Amygdala (tissue), 56 donors: ENCODE data around the gene ERC1.
"Not testable (repeated sequence)": the region's sequence is repeated elsewhere in the genome, so short reads cannot be mapped to it uniquely, and the experiment has no call there.

Experiments
- DNase-seq, 56 donors: peaks; one replicate each; lab custom pipeline; 2025; lab: John Stamatoyannopoulos, UW

Gene ERC1

DNA sequence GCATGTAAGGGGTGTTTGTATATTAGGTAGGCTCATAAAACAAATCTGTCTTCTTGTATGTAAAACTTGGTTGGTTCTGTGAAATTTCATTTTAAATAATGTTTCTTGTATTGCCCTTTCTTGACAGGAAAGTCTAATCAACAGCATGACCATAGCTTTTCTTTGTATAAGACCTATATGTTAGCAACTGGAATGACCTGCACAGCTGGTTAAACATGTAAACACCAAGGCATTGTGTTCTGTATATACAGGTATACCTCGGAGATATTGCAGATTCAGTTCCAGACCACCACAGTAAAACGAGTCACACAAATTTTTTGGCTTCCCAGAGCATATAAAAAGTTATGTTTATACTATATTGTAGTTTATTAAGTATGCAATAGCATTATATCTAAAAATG lies 183.6 kb downstream of the ERC1 start:
- no peak for DNase-seq

DNA sequence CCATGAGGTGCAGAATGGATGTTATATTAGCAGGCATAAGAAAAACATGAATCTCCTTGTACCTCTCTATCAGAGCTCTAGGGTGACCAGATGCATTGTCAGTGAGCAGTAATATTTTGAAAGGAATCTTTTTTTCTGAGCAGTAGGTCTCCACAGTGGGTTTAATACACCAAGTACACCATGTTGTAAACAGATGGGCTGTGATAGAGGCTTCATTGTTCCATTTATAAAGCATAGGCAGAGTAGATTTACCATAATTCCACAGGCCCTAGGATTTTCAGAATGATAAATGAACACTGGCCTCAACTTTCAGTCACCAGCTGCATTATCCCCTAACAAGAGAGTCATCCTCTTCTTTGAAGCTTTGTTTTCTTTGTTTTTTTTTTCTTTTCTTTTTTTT lies 185.2 kb downstream of the ERC1 start:
- DNase-seq, result no peak

DNA sequence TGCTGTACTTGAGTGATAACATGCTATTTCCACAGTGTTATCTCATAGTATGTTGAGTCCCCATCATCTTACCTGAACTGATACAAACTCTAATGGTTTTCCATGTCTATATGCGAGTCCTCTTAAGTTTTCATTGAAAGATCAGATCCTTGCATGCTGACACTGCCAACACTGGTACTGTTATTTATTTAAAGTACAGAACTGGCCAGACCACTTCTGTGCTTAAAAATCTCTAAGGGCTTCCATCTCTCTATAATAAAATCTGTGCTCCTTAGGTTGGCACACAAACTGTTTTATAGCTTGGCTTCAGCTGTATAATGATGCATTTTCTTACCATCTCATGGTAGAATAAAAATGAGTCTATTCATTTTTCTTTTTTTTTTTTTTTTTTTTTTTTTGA lies 188.1 kb downstream of the ERC1 start:
- no peak for DNase-seq

DNA sequence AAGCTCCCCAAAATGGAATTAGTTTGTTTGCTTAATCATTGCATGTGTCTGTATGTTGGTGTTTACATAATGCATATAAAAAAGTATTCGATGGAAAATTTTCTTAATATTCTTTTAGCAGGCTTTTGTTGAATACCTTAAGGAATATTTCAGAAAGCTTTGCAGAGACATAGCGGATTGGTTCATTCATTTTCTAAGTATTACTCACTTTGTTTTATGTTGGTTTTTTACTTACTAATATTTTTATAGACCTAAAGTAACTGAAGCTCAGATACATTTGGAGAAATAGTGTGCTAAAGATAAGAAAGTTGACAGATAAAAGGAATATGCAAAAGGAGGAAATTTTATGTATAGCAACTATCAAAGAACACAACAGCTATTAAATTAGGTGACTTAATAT lies 191.0 kb downstream of the ERC1 start:
- no peak for DNase-seq

DNA sequence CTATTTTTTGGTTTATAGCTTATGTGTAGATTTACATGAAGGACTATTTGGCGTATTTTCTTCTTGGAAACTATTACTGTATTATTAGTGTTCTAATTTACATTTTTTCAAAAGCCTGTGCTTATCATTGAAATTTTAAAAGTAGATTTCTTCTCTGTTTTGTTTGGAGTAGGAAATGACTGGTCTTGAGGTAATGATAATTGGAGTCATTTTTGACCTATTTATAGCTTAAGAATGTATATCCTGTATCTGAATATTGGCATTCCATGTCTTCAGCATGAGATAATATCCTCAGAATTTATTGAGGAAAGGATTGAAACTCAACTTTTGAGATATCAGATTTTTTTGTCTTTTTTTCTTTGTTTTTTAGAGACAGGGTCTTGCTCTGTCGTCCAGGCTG lies 193.4 kb downstream of the ERC1 start:
- DNase-seq, result no peak

DNA sequence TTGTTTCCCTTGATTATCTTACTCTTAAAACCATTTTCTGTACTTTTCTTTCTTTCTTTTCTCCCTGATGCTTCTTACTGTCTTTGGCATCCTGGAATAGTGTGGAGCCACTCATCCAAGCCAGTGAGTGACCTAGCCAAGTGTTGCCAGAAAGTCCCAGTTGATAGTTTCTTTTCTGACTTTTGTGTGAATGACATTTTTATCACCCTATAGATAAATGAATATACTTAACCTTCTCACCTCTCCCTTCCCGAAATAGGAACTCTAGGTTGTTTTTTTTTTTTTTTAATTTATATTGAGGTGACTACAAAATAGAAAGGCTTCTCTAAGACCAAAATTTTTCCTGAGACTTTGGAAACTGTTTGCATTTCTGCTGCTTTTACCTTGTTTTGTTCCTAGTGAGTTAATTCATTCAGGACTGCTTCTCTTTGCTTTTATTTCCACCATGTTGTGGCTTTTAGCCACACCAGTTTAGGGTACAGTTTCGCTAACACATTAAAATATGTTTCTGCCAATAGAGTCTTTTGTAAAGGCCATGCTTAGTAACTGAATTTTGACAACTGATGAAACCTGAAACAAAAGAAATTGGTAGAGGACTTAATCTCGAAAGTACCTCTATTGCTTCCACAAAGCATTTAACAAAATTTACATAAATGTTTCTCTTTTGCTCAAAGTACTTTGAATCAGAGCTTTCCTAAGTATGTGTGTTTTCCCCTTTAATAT lies 194.6 kb downstream of the ERC1 start:
- DNase-seq, result no peak

DNA sequence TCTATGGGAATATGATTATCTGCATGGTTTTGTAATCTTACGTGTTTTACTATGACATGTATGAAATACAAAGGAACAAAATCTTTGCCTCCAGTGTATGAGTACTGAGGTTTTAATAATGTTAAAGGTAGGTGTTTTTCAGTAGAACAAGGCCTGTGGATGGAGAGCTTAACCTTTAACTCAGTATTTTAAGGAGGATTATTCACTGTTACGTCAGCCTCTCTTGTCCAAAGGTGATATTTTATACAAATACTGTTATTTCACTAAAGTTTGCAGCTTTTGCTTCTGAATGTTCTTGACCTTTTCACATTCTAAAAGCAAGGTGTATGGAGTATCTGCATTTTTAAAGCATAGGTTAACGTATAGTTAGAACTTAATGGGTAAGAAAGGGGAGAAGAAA lies 195.3 kb downstream of the ERC1 start:
- DNase-seq, result no peak

DNA sequence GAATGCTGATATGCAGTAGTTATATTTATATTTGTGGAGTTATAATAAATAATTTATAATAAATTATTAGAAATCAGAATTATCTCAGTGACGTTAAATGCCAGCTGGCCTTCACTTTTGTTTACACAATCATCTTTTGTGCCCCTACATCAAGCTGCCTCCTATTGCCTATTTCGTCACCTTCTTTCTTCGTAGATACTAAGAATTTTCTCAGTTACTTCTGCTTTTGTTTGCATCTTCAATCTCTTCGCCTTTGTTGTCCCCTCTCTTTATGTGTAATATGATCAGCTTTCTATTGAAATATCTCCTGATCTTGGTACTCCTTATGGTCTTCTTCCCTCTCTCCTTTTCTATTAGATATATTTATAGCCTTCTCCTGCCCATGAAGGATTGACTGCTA lies 197.0 kb downstream of the ERC1 start:
- DNase-seq, result no peak

DNA sequence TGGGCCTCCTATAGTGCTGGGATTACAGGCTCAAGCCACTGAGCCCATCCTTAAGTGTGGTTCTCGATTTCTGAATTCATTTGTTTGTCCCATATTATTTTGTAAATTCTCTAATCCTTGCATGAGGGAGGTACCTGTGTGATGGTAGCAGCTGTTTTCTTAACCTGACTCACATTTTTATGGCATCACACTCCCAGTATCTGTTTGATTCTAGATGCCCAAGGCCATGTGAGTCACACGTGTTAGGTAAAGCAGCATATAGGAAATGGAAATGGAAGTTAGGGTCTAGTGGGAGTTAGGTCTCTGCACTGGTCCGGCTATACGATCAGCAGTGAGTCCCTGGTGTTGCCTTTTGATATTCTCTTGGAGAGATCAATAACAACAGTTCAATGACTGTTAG lies 198.1 kb downstream of the ERC1 start:
- no peak for DNase-seq

DNA sequence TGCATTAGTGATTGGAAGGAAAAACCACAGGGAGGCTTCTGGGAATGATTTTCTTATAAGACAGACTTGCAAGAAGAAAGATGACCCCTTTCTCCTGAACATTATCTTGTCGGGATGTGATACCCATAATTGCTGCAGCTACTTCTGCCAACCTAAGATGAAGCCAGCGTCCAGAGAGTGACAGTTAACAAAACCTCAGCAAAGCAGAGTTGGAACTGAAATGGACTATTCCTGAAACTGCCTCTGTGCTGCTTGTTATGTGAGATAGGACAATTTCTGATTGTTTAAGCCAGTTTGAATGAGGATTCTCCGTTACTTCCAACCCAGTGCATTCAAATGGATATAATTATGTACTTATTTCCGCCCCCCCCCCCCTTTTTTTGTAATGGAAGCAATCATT lies 204.5 kb downstream of the ERC1 start:
- DNase-seq, result no peak

DNA sequence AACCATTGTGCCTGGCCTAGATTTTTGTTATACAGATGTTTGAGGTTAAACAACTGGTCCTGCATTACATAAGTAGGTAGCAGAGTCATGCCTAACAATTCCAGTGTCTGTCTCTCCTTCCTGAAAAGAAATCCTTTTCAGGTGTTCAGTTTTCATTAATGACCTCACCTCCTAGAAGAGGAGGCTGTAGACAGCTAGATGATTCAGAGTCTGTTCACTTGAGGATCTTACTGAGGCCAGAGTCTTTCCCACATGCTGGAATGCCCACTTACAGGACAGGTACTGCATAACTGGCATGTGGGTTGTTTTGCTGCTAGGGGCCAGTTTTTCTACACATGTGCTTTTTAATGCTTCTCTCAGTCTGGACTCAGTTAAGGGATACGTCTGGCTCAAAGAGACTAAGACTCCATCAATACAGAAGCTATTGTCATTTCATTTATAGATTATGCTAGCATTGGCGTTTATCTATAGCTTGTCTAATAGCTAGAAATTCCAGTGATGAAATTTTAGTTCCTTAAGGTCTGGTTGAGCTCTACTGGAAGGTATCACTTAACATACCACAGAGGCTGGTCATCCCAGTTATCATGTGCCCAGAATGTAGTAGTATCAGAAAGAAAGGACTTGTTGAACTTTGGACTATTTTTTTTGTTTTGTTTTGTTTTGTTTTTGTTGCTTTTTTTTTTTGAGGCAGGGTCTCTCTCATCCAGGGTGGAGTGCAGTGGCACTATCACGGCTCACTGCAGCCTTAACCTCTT lies 206.4 kb downstream of the ERC1 start:
- DNase-seq, result no peak

DNA sequence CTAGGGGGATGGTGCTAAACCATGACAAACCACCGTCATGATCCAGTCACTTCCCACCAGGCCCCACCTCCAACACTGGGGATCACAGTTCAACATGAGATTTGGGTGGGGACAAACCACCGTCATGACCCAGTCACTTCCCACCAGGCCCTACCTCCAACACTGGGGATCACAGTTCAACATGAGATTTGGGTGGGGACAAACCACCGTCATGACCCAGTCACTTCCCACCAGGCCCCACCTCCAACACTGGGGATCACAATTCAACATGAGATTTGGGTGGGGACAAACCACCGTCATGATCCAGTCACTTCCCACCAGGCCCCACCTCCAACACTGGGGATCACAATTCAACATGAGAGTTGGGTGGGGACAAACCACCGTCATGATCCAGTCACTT lies 207.8 kb downstream of the ERC1 start:
- not testable (repeated sequence) for DNase-seq

DNA sequence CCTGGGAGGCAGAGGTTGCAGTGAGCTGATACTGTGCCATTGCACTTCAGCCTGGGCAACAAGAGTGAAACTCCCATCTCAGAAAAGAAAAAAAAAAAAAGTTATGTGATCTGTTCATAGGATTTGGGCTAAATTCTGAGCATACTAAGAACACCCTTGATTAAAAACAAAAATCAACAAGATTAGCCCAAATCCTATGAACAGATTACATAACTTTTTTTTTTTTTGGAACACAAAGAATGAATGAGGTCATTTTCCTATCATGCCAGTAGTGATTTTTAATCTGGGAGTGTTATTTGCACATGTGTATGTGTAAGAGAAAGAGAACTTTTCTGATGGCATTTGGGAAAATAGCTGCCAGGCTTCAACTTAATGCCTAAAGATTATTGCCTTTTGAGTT lies 208.7 kb downstream of the ERC1 start:
- no peak for DNase-seq

DNA sequence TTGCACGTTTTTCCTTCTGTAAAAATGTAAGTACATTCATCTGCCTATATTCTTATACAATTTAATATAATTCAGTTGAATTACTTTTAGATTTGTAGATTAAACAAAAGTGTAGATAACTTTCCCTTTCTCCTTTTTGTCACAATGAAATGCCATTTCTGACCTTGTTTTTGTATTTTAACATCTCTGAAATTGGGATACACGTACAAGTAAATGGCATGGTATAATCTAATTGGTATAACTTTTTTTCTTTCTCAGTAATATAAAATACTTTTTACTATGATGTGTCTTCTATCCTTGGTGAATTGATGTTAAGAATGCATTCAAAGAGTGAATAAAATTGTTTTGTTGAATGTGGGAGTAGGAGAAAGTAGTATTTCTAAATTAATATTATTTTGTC lies 210.0 kb downstream of the ERC1 start:
- DNase-seq, result no peak

DNA sequence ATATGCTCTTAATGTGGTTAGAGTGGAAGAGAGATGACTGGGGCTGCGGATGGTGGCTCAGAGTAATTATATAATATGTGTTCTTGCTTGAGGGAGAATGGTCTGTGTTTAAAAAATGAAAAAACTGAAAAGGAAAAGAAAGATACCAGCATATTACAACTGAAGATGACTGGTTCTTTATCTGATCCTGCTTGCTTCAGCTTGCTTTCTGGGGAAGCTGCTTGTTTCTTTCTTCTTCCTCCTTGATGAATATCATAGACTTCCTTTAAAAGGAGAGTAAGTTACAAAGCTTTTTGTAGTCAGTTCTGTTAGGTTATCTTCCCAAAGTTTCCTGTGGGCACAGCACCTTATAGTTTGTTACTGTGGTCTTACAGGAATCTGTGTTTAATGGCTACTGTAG lies 210.9 kb downstream of the ERC1 start:
- no peak for DNase-seq

DNA sequence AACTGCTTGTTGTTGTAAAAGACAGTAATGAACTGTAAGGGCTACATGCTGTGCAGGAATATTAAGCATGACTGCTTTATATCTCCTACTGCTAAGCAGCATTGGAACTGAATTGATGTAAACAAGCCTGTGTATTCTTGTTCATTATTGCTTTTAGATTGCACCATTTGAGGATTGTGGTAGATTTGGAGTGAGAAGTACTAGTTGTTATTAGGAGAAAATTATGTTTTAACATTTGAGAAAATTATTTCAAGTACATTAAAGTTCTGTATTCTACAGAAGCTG lies 212.7 kb downstream of the ERC1 start:
- DNase-seq, result no peak

DNA sequence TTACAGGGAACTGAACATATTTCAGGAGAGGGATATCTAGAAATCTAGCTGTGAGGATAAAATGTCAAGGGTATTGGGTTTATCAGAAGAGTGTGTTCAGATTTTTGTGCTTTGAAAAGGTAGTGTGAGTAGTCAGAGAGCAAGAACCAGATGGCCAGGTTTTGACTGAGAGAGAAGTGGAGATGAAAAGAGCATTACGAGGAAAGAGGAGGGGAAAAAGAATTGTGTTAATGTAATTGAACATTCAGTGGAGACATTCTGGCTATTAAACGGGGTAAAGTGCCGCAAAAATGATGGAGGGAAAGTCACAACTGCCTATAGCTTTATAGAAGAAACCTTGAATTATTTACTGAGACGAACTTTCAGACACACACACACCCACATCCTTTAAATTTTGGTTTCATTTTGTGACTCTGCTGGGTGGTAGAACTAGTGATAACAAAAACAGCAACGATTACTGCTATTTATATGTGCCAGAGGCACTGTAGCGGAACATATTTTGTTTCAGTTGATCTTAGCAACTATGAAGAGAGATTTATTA lies 213.6 kb downstream of the ERC1 start:
- DNase-seq, result no peak

DNA sequence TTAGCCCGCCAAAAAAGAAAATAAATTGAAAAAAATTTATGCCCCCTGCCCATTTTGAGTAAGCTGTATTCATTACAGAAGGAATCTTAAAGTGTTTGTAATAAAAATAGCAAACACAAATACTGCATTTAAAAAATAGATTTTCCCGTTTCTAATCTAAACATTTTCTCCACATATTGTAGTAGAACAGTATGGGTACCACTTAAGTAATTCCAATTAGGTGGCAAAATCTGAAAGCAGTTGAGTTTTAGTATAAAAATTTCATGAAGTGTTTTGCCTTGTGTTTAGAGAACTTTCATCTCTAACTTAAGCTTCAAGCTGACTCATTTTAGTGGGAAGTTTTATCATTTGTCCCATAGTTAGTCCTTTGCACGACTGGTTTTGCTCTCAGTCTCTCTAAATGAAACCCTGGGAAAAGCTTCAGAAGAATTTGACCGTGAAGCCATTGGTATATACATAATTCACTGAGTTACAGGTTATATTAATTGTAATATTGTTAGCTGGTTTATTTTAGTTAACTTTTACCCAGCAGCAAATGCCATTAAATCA lies 214.6 kb downstream of the ERC1 start:
- no peak for DNase-seq

DNA sequence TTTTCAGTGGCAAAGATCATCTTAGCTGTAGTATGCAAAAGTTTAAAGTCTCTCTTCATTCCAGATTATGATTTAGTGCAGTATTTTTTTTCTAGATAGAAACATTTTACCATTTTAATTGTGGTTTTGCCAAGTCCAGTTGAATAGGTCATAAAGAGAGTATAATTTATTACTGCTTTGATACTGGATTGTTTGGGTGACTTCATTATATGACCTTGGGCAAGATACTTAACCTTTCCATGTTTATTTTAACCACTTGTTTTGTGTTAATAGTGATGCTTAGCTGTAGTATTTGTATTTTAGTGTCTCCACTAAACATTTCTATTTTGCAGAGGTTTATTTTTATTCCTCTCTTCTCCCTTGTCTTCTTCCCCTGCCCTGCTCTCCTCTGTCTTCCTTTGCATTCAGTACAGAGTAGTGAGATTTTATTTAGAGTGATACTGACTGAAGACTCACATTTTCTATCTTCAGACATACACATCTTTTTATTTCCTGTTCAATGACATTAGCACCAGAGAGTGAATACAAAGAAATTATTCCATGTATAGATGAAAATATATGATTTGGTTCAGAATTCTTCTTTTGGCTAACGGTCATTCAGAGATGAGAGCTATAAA lies 215.2 kb downstream of the ERC1 start:
- no peak for DNase-seq

DNA sequence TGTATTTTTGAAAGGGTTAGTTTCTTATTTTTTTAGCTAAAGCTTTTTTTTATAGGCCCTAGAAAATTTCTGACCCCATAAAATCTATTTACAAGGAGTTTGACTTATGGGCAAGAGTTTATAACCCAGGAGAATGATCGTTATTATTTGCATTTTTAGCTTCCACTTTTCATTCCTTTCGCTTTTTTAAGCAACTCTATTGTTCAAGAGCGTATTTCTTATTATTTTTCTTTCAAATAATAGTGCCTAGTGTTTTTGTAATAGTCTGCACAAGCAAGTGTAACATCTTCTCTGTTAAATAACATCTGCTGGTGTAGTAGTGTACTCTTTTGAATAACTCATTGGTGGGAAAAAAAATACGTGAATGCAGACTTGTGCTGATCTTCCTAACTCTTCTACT lies 216.3 kb downstream of the ERC1 start:
- DNase-seq, result no peak

DNA sequence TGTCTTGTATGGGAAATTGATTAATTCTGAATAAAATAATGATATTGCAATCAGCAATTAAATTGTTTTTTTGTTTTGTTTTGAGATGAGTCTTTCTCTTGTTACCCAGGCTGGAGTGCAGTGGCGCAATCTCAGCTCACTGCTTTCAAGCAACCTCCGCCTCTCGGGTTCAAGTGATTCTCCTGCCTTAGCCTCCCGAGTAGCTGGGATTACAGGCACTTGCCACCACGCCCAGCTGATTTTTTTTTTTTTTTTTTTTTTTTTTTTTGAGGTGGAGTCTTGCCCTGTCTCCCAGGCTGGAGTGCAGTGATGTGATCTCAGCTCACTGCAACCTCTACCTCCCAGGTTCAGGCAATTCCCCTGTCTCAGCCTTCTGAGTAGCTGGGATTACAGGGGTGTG lies 217.7 kb downstream of the ERC1 start:
- not testable (repeated sequence) for DNase-seq

DNA sequence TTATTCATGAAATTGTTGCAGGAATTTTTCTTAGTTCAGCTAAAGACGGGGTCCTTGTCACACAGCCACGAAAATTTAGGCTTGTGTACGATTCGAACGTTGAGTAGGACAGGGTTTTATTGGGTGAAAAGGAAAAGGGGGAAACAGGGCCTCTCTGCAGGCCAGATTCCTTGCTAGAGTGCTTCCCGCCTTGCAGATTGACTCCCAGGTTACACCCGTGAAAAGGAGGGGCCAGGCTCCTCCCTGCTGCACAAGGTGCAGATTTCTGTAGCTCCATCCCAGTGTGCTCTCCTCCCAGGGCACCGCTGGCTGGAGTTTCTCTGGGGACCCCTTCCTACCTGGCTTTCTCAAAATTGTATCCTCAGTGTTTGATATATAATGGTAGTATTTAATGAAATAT lies 221.5 kb downstream of the ERC1 start:
- DNase-seq, result no peak
